GM18951 (cell line): Measurements from ENCODE around the gene DPP10.

ENCODE experiments used
- POLR2A ChIP-seq: IDR thresholded peaks from 4 replicates; pipeline ENCODE4 v1.6.1; 2011; ENCODE audit warnings: mild to moderate bottlenecking; ENCODE audit not compliant: insufficient read length, insufficient read depth; ENCODE audit errors: extremely low read depth
- in situ Hi-C: fragments of 300-500 bp; cut with MboI; formaldehyde crosslinking; loops from one replicate; pipeline ENCODE4 v1.12.0; 2022; ENCODE audit warnings: low sequenced_read_pairs, mixed read lengths, inconsistent platforms; ENCODE audit not compliant: unreplicated experiment

DPP10 gene

GRCh38 chr2:114527330-114527983, 85.0 kb downstream of the DPP10 start:
- no peak for TF ChIP-seq POLR2A
- in situ Hi-C loops: no loop called here

DNA sequence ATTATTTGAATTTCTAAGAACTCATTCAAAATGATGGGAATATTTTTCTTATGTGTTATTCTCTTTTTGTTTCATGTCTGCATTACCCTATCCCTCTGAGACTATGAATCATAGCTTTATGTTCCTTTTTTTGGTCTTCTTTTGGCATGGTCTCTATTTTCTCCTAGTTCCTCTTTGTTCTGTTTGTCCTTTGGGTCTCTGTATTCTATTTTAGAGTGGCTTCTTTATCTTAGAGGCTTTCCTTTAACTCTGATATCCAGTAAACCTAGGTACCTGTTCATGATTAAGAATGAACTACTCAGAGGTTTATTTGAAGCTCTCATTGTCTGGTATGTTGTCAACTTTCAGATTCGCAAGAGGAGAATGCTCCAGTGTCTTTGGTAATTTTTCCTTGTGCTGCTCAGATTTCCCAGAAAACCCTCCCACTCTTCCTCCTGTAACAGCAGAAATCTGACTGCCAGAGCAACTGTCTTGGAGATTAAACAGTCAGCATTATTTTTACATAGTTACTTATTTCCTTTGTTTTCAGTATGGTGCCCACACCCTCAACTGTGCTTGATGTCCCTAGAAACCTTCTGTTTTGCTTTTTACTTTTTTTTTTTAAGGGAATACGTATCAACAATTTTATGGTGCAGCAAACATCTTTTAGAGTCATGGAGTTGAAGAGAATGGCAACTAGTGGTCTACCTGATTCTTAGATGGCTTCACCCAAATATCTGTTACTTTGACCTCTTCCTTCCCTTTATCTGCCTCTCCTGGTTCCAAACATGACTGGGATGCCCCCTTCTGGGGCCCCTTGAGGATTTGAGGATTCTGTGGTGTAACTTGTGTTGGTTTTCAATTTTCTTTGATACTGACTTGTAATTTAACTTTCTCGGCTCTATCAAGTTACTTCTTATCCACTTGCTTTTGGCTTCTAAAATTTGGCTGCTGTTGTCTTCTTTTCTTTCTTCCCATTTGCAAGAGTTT, 92.0 kb downstream of the DPP10 start:
- no peak for TF ChIP-seq POLR2A
- in situ Hi-C loops: no loop called here

GRCh38 chr2:114537777-114538176, 95.3 kb downstream of the DPP10 start:
- in situ Hi-C loops: no loop called here
- no peak for TF ChIP-seq POLR2A

DNA sequence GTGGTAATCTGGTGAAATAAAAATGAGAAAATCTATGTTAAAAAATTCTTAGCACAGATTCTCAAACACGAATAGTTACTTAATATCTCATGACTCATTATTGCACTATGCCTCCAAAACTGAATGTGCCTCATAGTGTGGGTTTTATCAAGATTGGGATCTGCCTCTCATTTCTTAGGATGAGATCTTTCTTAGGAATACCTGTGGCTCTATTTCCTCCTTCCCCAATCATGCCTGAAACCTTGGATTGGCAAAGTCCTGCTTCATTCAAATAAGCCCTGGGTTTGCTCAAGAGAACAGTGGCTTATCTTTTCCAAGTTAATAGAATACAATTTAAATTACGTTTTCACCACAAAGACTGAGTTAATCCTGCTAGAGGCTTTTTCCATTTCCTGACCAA, 100.3 kb downstream of the DPP10 start:
- in situ Hi-C loops: no loop called here
- no peak for TF ChIP-seq POLR2A

- in situ Hi-C loops: no loop called here
- TF ChIP-seq POLR2A: no peak
Measured at GRCh38 chr2:114543236-114543766, 100.9 kb downstream of the DPP10 start.

GRCh38 chr2:114545052-114545451, 102.6 kb downstream of the DPP10 start:
- no peak for TF ChIP-seq POLR2A
- in situ Hi-C loops: no loop called here

DNA sequence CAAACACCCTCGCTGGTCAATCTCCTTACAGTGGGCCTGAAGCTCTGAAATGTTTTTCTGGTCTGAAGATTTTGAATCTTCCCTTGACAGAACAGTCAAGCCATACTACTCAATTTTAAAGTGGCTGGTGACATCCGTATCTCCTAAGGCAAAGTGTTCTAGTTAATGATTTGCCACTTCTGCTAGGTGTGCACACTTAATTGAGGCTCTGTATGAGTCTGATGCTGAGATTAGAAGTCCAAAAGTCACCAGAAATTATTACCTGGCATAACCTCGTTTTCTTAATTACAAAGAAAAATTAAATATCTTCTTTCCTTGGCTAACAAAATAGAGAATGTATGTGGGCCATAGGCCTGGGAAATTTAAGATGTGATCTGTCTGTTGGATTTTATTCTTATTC, 104.1 kb downstream of the DPP10 start:
- in situ Hi-C loops: no loop called here
- no peak for TF ChIP-seq POLR2A

GRCh38 chr2:114548151-114548550, 105.7 kb downstream of the DPP10 start:
- TF ChIP-seq POLR2A: no peak

DNA sequence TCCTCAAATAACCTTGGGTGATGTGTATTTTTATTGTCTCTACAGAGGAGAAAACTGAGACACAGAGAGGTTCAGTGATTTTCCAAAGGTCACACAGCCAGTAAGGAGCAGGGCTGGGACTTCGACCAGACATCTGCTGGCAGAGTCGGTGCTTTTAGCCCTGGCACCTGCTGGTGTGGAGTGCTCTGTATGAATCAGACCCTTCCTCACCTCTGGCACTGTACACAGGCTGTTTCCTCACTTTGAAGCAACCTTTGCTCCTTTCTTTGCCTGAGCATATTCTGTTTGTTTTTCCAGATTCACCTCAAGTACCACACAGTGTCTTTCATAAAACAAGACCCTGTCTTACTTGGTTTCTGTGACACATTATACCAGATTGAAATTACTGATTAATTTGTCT, 107.9 kb downstream of the DPP10 start:
- TF ChIP-seq POLR2A: no peak
- in situ Hi-C loops: no loop called here

More at GRCh38 chr2:114548151-114548550, 105.7 kb downstream of the DPP10 start:
- in situ Hi-C loops: no loop called here

GRCh38 chr2:114550895-114551793, 108.7 kb downstream of the DPP10 start:
- no peak for TF ChIP-seq POLR2A
- in situ Hi-C loops: no loop called here

- TF ChIP-seq POLR2A: no peak
- in situ Hi-C loops: no loop called here
Measured at GRCh38 chr2:114553027-114553426, 110.6 kb downstream of the DPP10 start.

DNA sequence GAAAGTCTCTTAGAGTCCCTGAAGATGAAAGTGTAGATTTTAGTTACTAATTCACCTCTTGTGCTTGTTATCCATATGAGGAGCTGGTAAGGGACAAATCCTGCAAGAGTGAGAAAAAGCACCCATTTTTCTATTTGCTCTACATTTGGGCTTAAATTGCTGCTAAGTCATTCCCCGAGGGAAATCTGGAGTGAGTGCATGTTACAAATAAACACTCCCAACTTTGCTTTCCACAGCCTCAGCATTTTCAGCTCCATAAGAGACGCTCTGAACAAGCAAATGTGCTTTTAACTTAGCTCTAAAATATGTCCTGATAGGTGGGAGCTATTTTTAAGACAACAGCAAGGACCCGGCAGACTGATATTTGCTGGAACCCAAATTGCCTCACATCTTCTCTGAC, 126.7 kb downstream of the DPP10 start:
- in situ Hi-C loops: no loop called here
- TF ChIP-seq POLR2A: no peak

GRCh38 chr2:114577657-114578056, 135.2 kb downstream of the DPP10 start:
- no peak for TF ChIP-seq POLR2A
- in situ Hi-C loops: no loop called here
